Measurements from ENCODE around the gene LHPP.

GRCh38 chr10:124626759-124627380 is 165.2 kb downstream of the LHPP start:
- TF ChIP-seq PATZ1 (CRISPR knock-in tag; IDR thresholded peaks at IDR 0.05; ENCODE audit: borderline replicate concordance) = no peak
- no peak for TF ChIP-seq SNAI2 (CRISPR knock-in tag; IDR thresholded peaks at IDR 0.05)
- TF ChIP-seq ZFP30 (CRISPR knock-in tag; IDR thresholded peaks at IDR 0.05) = no peak

All from SK-N-SH treated with all-trans-retinoic acid at 6 μM for 48 hours (cell line).